BLaER1 treated with 17β-estradiol and CSF1 and Interleukin-3, amounts not matched to agents 10 nM and 100 nM (cell line): ENCODE measurements around the gene ILKAP.

ENCODE experiments used
- H3K27ac ChIP-seq, 11 experiments: shearing (Covaris generic); formaldehyde crosslinking; 2 replicates each; pipeline ENCODE4 v1.8.1; 2022
- H3K27me3 ChIP-seq, 11 experiments: shearing (Covaris generic); formaldehyde crosslinking; 2 replicates each; pipeline ENCODE4 v1.8.1; 2022
- H3K36me3 ChIP-seq, 11 experiments: shearing (Covaris generic); formaldehyde crosslinking; 2 replicates each; pipeline ENCODE4 v1.8.1; 2022
- H3K4me1 ChIP-seq, 10 experiments: shearing (Covaris generic); formaldehyde crosslinking; 2 replicates each; pipeline ENCODE4 v1.8.1; 2022
- H3K4me2 ChIP-seq, 11 experiments: shearing (Covaris generic); formaldehyde crosslinking; 2 replicates each; pipeline ENCODE4 v1.8.1; 2022
- H3K4me3 ChIP-seq, 10 experiments: shearing (Covaris generic); formaldehyde crosslinking; 2 replicates each; pipeline ENCODE4 v1.8.1; 2022
- H3K9ac ChIP-seq, 11 experiments: shearing (Covaris generic); formaldehyde crosslinking; 2 replicates each; pipeline ENCODE4 v1.8.1; 2022
- H3K9me3 ChIP-seq, 11 experiments: shearing (Covaris generic); formaldehyde crosslinking; replicated peaks in 1 of 11; 2 replicates each; pipeline ENCODE4 v1.8.1; 2022
- H4K20me1 ChIP-seq, 11 experiments: shearing (Covaris generic); formaldehyde crosslinking; 2 replicates each; pipeline ENCODE4 v1.8.1; 2022
- Cebpa-rat ChIP-seq, 11 experiments: shearing (Covaris generic); IDR thresholded peaks; 2 replicates each; pipeline ENCODE4 v1.8.1; 2022

The ILKAP gene

DNA sequence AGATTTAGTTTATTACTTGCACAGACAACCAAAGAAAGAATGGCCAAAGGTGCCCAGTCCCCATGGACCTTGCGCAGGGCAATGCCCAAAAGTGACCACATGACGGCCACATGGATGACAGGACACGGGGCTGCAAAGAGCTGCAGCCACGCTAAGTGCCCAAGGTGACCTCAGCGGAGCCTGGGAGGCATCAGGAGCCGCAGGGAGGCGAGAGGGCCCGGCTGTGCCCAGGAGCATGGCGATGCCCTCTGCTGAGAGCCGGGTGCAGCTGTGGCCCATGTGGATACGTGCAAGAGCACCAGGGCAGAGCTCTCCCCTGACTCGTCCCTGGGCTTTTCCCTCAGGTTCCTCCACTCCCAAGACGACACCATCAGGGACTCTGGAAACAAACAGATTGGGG, 21.6 kb upstream of the ILKAP start:
- peaks cover 0 to 11% (median 0%) of the 10 kb centered on the region in 11 experiments; a peak in 3 of 22 replicates for H4K20me1 ChIP-seq
- no peak overlapping the region for H3K4me3 ChIP-seq
- H3K9me3 ChIP-seq = peaks cover 0 to 10% (median 6%) of the 10 kb centered on the region in 11 experiments; a peak in 7 of 22 replicates
- H3K27me3 ChIP-seq = no peaks in the 10 kb centered on the region
- H3K4me1 ChIP-seq = peaks cover 0 to 11% (median 2%) of the 10 kb centered on the region in 10 experiments; a peak in 7 of 20 replicates
- H3K9ac ChIP-seq = no peak overlapping the region
- no peak overlapping the region for H3K4me2 ChIP-seq
- TF ChIP-seq Cebpa-rat (IDR thresholded peaks at IDR 0.05) = no peak
- H3K36me3 ChIP-seq = peaks cover 0 to 52% (median 29%) of the 10 kb centered on the region in 11 experiments; a peak in 17 of 22 replicates
- no peak overlapping the region for H3K27ac ChIP-seq

DNA sequence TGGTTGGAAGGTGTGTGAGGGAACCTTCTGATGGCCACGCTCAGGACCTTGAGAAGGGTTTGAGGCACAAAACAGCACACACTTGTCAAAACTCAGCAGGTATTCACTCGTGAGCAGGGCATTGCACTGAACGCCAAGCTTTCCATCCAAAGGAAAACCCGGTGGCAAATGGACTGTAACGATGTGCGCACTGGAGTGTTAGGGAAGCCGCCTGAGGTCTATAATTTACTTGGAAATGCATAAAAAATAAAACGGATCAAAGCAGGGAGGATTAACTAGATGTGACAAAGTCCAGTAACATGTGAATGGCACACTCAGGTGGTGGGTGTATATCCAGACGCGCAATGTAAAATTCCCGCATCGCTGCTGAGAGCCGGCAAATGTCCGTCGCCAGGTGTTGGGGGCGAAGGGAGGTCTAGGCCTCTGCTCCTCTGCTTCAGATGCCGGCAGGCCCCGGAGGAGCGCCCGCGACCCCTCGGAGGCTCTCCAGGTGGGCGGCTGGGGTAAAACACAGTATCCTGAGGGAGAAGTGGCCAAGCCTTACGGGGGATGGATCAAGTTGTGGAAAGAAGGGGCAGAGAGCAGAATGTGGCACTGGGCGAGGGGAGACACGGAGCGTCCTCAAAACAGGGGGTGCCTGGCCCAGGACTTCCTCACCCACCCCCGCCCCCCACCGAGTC, 21.0 kb upstream of the ILKAP start:
- Histone ChIP-seq H4K20me1 (peaks cover 0 to 11% (median 0%) of the 10 kb centered on the region in 11 experiments; a peak in 3 of 22 replicates), H3K9ac (no peak overlapping the region), H3K4me2 (no peak overlapping the region), H3K9me3 (peaks cover 0 to 10% (median 6%) of the 10 kb centered on the region in 11 experiments; a peak in 7 of 22 replicates), H3K4me3 (no peak overlapping the region), H3K27ac (no peak overlapping the region), H3K36me3 (peaks cover 0 to 50% (median 29%) of the 10 kb centered on the region in 11 experiments; a peak in 17 of 22 replicates), H3K27me3 (no peaks in the 10 kb centered on the region), H3K4me1 (peaks cover 0 to 11% (median 0%) of the 10 kb centered on the region in 10 experiments; a peak in 6 of 20 replicates)
- no peak for TF ChIP-seq Cebpa-rat (IDR thresholded peaks at IDR 0.05)

DNA sequence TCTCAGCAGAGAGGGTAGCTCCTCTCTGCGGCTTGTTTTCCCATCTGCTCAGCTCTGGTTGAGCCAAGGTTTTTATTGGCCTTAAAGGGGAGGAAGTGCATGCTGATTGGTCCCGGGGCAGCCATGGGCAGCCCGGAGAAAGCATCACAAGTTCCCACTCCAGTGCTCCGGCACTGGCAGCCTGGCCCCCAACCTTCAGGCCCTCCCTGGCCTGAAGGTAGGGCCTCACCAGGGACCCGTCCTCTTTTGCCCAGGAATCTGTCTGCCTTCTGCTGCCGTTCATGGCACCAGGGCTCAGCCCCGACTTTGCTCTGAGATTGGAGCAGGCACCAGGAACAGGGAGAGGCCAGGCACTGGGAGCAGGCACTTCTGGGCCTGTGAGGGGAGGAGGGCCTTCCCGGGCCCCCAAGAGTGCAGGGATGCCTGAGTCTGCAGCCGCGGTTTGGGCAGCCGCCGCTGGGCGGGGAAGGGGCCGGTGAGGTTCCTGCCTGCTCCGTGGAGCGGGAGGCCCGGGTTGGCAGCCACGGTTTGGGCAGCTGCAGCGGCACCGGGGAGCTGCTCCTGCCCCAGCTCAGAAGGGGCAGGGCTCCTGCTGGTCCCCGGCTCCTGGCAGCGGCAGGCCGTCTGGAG, 17.5 kb upstream of the ILKAP start:
- H3K4me1 ChIP-seq = peaks cover 0 to 4% (median 0%) of the 10 kb centered on the region in 10 experiments; a peak in 4 of 20 replicates
- H3K4me2 ChIP-seq = no peak overlapping the region
- H3K4me3 ChIP-seq = no peak overlapping the region
- peaks cover 0 to 25% (median 12%) of the 10 kb centered on the region in 11 experiments; a peak in 14 of 22 replicates for H3K36me3 ChIP-seq
- H3K27ac ChIP-seq = no peak overlapping the region
- no peak for TF ChIP-seq Cebpa-rat (IDR thresholded peaks at IDR 0.05)
- H3K9me3 ChIP-seq = peaks cover 0 to 10% (median 6%) of the 10 kb centered on the region in 11 experiments; a peak in 7 of 22 replicates
- H3K9ac ChIP-seq = no peak overlapping the region
- H3K27me3 ChIP-seq = no peaks in the 10 kb centered on the region
- peaks cover 0 to under 1% (median 0%) of the 10 kb centered on the region in 11 experiments; a peak in 1 of 22 replicates for H4K20me1 ChIP-seq

DNA sequence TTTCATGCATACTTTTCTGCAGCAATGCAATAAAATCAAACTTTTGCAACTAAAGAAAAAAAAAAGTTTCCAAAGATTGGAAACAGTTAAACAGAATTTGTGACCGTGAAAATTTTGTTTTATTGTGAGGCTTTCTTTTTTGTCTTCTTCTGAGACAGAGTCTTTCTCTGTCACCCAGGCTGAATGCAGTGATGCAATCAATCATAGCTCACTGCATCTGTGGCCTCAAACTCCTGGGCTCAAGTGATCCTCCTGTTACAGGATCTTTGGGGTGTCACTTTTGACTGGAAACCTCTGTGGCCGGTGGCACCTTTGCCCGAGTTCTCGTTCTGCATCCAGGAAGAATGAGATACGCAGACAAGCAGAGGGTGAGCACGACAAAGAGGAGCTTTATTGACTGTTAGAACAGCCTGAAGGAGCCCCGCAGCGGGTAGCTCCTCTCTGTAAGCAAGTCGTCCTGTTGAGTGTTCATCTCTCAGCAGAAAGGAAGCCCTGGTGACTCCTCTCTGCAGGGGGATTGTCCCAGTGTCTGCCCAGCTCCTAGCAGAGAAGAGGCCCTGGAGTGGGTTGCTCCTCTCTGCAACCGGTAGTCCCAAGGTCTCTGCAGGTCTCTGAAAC, 16.9 kb upstream of the ILKAP start:
- H3K9me3 ChIP-seq = peaks cover 0 to 10% (median 6%) of the 10 kb centered on the region in 11 experiments; a peak in 7 of 22 replicates
- H3K4me1 ChIP-seq = no peaks in the 10 kb centered on the region
- no peaks in the 10 kb centered on the region for H3K27me3 ChIP-seq
- H3K4me3 ChIP-seq = no peak overlapping the region
- H3K9ac ChIP-seq = no peak overlapping the region
- H3K4me2 ChIP-seq = no peak overlapping the region
- no peak overlapping the region for H3K27ac ChIP-seq
- H4K20me1 ChIP-seq = no peaks in the 10 kb centered on the region; a peak in 1 of 22 replicates
- TF ChIP-seq Cebpa-rat (IDR thresholded peaks at IDR 0.05) = 0 out of 22 replicates have a peak, but pooled peaks of 1 of the 11 experiments have one; percentile 30
- H3K36me3 ChIP-seq = peaks cover 0 to 19% (median 5%) of the 10 kb centered on the region in 11 experiments; a peak in 10 of 22 replicates

DNA sequence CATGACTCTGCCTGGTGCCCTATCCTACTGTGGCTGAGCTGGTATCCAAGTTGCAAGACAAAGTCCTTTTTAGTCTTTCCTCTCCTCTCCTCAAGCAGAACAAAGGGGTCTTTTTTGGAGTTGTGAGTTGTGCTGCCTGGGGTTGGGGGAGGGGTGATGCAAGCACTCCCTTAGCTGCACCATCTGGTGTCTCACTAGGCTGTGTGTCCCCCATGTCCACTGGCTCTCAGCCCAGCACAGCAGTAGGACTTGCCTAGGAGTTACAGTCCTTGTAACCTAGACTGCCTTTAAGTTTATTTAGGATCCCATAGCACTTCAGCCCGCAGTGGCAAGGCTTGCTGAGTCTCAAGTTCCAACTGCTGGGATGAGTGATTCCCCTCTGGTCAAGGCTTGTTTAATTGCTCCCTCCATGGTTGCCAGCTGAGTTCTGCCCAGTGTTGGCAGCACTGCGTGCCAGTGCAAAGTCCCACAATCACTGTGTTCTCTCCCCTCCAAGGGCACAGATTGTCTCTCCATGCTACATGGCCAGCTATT, 13.2 kb upstream of the ILKAP start:
- no peak overlapping the region for H3K9ac ChIP-seq
- no peaks in the 10 kb centered on the region for H3K27me3 ChIP-seq
- TF ChIP-seq Cebpa-rat (IDR thresholded peaks at IDR 0.05) = no peak
- H3K36me3 ChIP-seq = no peaks in the 10 kb centered on the region; a peak in 1 of 22 replicates
- no peak overlapping the region for H3K4me3 ChIP-seq
- no peaks in the 10 kb centered on the region for H3K4me1 ChIP-seq
- peaks cover 0 to 10% (median 6%) of the 10 kb centered on the region in 11 experiments; a peak in 7 of 22 replicates for H3K9me3 ChIP-seq
- no peak overlapping the region for H3K27ac ChIP-seq
- H4K20me1 ChIP-seq = no peaks in the 10 kb centered on the region; a peak in 1 of 22 replicates
- no peak overlapping the region for H3K4me2 ChIP-seq

DNA sequence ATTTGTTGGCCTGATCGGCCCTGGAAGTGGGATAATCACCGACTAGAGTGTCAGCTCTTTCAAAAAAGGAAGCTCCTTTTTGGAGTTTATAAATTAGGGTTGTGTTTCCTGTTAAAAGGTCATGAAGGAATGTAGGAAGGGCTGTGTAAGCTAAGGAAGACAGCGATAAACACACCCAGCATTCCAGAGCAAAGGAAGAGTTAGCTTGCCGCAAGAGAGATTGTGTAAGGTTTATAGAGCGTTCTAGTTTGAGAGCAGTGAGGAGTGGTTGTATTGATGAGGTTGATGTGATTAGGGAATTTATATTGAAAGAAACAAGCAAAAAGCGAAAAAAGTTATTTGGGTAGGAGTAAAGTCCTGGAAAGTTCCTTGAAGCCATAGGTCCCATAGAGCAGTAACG, 3.5 kb upstream of the ILKAP start:
- H3K4me2 ChIP-seq = peak overlapping the region in 1 of 11 experiments; percentile 30; a peak in 2 of 22 replicates
- no peak overlapping the region for H3K9ac ChIP-seq
- H3K27ac ChIP-seq = no peak overlapping the region
- no peaks in the 10 kb centered on the region for H3K9me3 ChIP-seq
- peaks cover 4 to 14% (median 12%) of the 10 kb centered on the region in 11 experiments; a peak in 21 of 22 replicates for H4K20me1 ChIP-seq
- no peaks in the 10 kb centered on the region for H3K27me3 ChIP-seq
- TF ChIP-seq Cebpa-rat (IDR thresholded peaks at IDR 0.05) = no peak
- peaks cover 12 to 19% (median 14%) of the 10 kb centered on the region in 10 experiments for H3K4me1 ChIP-seq
- no peaks in the 10 kb centered on the region for H3K36me3 ChIP-seq
- H3K4me3 ChIP-seq = no peak overlapping the region

DNA sequence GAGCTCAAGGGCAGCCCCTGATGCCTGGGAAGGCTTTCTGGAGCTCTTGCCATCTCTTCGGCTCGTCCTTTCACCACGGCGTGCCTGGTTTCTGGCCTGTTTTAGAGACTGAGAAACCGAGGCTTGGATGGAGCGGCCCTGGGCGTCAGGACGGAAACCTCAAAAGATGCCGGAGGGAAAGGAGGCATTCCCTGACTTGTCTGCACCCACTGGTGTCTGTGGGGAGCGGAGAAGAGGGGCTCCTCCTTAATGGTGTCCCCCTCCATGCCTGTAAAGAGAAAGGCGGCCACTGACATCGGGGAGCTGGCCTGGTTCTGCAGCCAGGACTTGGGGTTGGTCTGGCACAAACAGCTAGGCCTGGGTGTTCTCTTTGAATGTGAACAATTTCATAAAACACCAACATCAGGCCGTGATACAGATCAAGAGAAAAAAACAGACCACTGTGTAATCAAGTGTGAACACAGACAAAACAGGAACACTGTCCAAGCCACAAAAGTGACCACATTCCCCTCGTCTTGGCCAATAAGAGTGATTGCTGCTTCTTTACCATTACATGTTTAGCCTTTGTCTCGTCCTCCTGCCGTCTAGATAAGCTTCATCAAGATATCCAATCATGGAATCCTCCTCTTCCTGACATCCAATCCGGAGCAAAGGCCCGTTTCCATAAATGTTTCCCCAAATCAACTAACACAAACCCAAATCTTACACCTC, 633 bp upstream of the ILKAP start:
- Histone ChIP-seq H3K27me3 (no peaks in the 10 kb centered on the region), H3K36me3 (peaks cover 0 to 24% (median 6%) of the 10 kb centered on the region in 11 experiments; a peak in 7 of 22 replicates), H3K9me3 (no peaks in the 10 kb centered on the region), H4K20me1 (peaks cover 33 to 43% (median 41%) of the 10 kb centered on the region in 11 experiments), H3K4me2 (peak overlapping the region; percentile 68 to 97 (median 85)), H3K4me3 (peak overlapping the region; percentile 87 to 98 (median 98)), H3K4me1 (peaks cover 30 to 43% (median 31%) of the 10 kb centered on the region in 10 experiments), H3K27ac (peak overlapping the region; percentile 74 to 99 (median 96); a peak in 21 of 22 replicates), H3K9ac (peak overlapping the region; percentile 94 to 99 (median 98))
- TF ChIP-seq Cebpa-rat (IDR thresholded peaks at IDR 0.05) = no peak
